ENCODE results near the gene KRT17.
A peak's percentile ranks its signal among the peaks of the same experiment; 100 is the strongest.

- TF ChIP-seq HCFC1 (IDR thresholded peaks at IDR 0.05; ENCODE audit: low read length) (no peak), EP300 (IDR thresholded peaks at IDR 0.05; ENCODE audit: borderline replicate concordance in 1 of 2, control insufficient read depth in 1 of 2, low read depth in 2 of 2, low read length in 2 of 2) (no peak), MXI1 (IDR thresholded peaks at IDR 0.05; ENCODE audit: low read depth, low read length) (no peak), IKZF1 (conservative IDR thresholded peaks at IDR 0.05) (peak; percentile 51; the same call in 1 of the 2 replicates), SP1 (IDR thresholded peaks at IDR 0.05; ENCODE audit: low read depth, low read length) (no peak), POLR2A (IDR thresholded peaks at IDR 0.05; ENCODE audit: low read depth, low read length) (no peak), CTCF (IDR thresholded peaks at IDR 0.05 in 2 of 3, conservative IDR thresholded peaks at IDR 0.05 in 1 of 3; ENCODE audit: control insufficient read depth in 2 of 3, extremely low read depth in 1 of 3, insufficient read depth in 1 of 3, low read depth in 3 of 3, low read length in 3 of 3) (peak; percentile 90 to 96 (median 92); a peak in 5 of 6 replicates)
- TF ChIP-seq, protein P1, sequence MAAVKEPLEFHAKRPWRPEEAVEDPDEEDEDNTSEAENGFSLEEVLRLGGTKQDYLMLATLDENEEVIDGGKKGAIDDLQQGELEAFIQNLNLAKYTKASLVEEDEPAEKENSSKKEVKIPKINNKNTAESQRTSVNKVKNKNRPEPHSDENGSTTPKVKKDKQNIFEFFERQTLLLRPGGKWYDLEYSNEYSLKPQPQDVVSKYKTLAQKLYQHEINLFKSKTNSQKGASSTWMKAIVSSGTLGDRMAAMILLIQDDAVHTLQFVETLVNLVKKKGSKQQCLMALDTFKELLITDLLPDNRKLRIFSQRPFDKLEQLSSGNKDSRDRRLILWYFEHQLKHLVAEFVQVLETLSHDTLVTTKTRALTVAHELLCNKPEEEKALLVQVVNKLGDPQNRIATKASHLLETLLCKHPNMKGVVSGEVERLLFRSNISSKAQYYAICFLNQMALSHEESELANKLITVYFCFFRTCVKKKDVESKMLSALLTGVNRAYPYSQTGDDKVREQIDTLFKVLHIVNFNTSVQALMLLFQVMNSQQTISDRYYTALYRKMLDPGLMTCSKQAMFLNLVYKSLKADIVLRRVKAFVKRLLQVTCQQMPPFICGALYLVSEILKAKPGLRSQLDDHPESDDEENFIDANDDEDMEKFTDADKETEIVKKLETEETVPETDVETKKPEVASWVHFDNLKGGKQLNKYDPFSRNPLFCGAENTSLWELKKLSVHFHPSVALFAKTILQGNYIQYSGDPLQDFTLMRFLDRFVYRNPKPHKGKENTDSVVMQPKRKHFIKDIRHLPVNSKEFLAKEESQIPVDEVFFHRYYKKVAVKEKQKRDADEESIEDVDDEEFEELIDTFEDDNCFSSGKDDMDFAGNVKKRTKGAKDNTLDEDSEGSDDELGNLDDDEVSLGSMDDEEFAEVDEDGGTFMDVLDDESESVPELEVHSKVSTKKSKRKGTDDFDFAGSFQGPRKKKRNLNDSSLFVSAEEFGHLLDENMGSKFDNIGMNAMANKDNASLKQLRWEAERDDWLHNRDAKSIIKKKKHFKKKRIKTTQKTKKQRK (IDR thresholded peaks at IDR 0.05; ENCODE audit: low read depth, low read length) = no peak
Observed at GRCh38 chr17:41647940-41648410, 23.6 kb upstream of the KRT17 start.
